GM12878 (cell line): Measurements from ENCODE around the gene TOP1. TPM values are rescaled to one million over a fixed set of nuclear protein-coding genes. Genes with fewer than 3 reads are reported as not detected.

Source experiments
- ATAC-seq: fragments of 200-7000 bp; cut with Tn5 transposase; 3 replicates; pipeline ENCODE4 v1.9.1; 2020; ENCODE audit warnings: mild to moderate bottlenecking, moderate library complexity
- BruUV-seq: library from RNA; stranded (reverse); fragments of 400-500 nt; replicated peaks from 2 replicates; lab custom pipeline; 2021; lab: Mats Ljungman, UMichigan
- CTCF ChIA-PET: fragments of 300-600 bp; sonication (Branson Sonifier 250); formaldehyde crosslinking; extraction: SDS; loops from one replicate; lab custom pipeline; 2021; ENCODE audit warnings: inconsistent platforms; lab: Yijun Ruan, JAX
- POLR2A ChIA-PET: fragments of 350-600 bp; formaldehyde crosslinking; extraction: SDS; loops from one replicate; lab custom pipeline; 2021; ENCODE audit warnings: inconsistent platforms; lab: Charles Lee
- RAD21 ChIA-PET: fragments of 300-600 bp; sonication (Branson Sonifier 250); formaldehyde crosslinking; loops from one replicate; lab custom pipeline; 2023; ENCODE audit warnings: antibody characterized with exemption; ENCODE audit not compliant: unreplicated experiment; lab: Charles Lee
- SMC1A ChIA-PET: fragments of 300-600 bp; sonication (Branson Sonifier 250); formaldehyde crosslinking; loops from one replicate; lab custom pipeline; 2023; ENCODE audit not compliant: unreplicated experiment, uncharacterized antibody; lab: Charles Lee
- DNase-seq: peaks from one replicate; pipeline ENCODE4 v3.0.0-alpha.2; 2011; ENCODE audit warnings: low read depth, low spot score
- FAIRE-seq: peaks from 3 replicates; lab custom pipeline; 2011; peaks lifted over from hg19 to GRCh38; lab: Jason Lieb, UNC
- H2AFZ ChIP-seq: 2 replicates; pipeline ENCODE4 v1.6.0; 2011; ENCODE audit warnings: low read depth, low read length, control low read depth; ENCODE audit not compliant: control insufficient read depth
- H3K27ac ChIP-seq: 2 replicates; pipeline ENCODE4 v1.5.1; 2011; ENCODE audit warnings: control low read depth; ENCODE audit not compliant: control insufficient read depth, insufficient read depth
- H3K27me3 ChIP-seq, 2 experiments: replicated peaks in 1 of 2; 2 replicates each; pipeline versions ENCODE4 v1.6.0 to v1.6.1; 2011; ENCODE audit warnings: low read length in 1 of 2; ENCODE audit not compliant: control insufficient read depth in 2 of 2, insufficient read depth in 2 of 2
- H3K36me3 ChIP-seq, 2 experiments: 2 replicates each; pipeline ENCODE4 v1.5.1; 2011; ENCODE audit warnings: low read length in 1 of 2; ENCODE audit not compliant: control insufficient read depth in 2 of 2, insufficient read depth in 2 of 2
- H3K4me1 ChIP-seq: 2 replicates; pipeline ENCODE4 v1.6.1; 2011; ENCODE audit warnings: mild to moderate bottlenecking, low read length, moderate library complexity, mixed read lengths; ENCODE audit not compliant: control insufficient read depth, insufficient read depth
- H3K4me2 ChIP-seq: 2 replicates; pipeline ENCODE4 v1.6.0; 2011; ENCODE audit warnings: control low read depth; ENCODE audit not compliant: control insufficient read depth, insufficient read depth
- H3K4me3 ChIP-seq: fragments of 200-600 bp; sonication (generic); 2 replicates; pipeline ENCODE4 v1.5.1; 2016
- H3K79me2 ChIP-seq: 2 replicates; pipeline ENCODE4 v1.6.0; 2011; ENCODE audit warnings: low read length; ENCODE audit not compliant: control insufficient read depth, insufficient read depth
- H3K9ac ChIP-seq: 2 replicates; pipeline ENCODE4 v1.8.0; 2011; ENCODE audit warnings: low read length, control low read depth, mixed read lengths; ENCODE audit not compliant: control insufficient read depth, insufficient read depth
- H3K9me3 ChIP-seq: replicated peaks from 3 replicates; pipeline ENCODE4 v1.5.1; 2011; ENCODE audit warnings: mild to moderate bottlenecking, low read length; ENCODE audit not compliant: control insufficient read depth, insufficient read depth
- H4K20me1 ChIP-seq: 2 replicates; pipeline ENCODE4 v1.6.0; 2011; ENCODE audit not compliant: control insufficient read depth, insufficient read depth
- CREM ChIP-seq: IDR thresholded peaks from 2 replicates; pipeline ENCODE4 v1.6.1; 2014; ENCODE audit warnings: antibody characterized with exemption, low read depth
- HDAC6 ChIP-seq: fragments of 200-600 bp; sonication (generic); IDR thresholded peaks from one replicate; pipeline ENCODE4 v1.8.0; 2017; ENCODE audit warnings: antibody characterized with exemption; ENCODE audit not compliant: unreplicated experiment
- NFXL1 ChIP-seq: fragments of 450-650 bp; IDR thresholded peaks from 2 replicates; pipeline ENCODE4 v1.6.1; 2017; ENCODE audit warnings: antibody characterized with exemption, mild to moderate bottlenecking, borderline replicate concordance
- NR2C1 ChIP-seq: fragments of 450-650 bp; IDR thresholded peaks from 2 replicates; pipeline ENCODE4 v1.6.1; 2017; ENCODE audit warnings: antibody characterized with exemption, mild to moderate bottlenecking, moderate library complexity
- SMAD1 ChIP-seq: fragments of 450-650 bp; IDR thresholded peaks from 2 replicates; pipeline ENCODE4 v1.6.1; 2018; ENCODE audit warnings: mild to moderate bottlenecking, low read depth; ENCODE audit not compliant: partially characterized antibody
- YY1 ChIP-seq: IDR thresholded peaks from 2 replicates; pipeline ENCODE4 v1.6.1; 2011; ENCODE audit warnings: low read depth, mild to moderate bottlenecking, low read length
- ZBTB40 ChIP-seq: fragments of 450-650 bp; IDR thresholded peaks from 2 replicates; pipeline ENCODE4 v1.6.1; 2016; ENCODE audit warnings: mild to moderate bottlenecking, moderate library complexity, borderline replicate concordance
- ZNF274 ChIP-seq: IDR thresholded peaks from one replicate; pipeline ENCODE4 v1.8.0; 2011; ENCODE audit not compliant: insufficient read length, insufficient read depth
- WGBS: methylation state at CpG from one replicate; pipeline ENCODE4 v1.1.6; 2016; ENCODE audit warnings: low lambda C conversion rate; ENCODE audit not compliant: insufficient replicate concordance, insufficient coverage; ENCODE audit errors: missing lambda C conversion rate; 5-methylcytosine and 5-hydroxymethylcytosine counted together
- in situ Hi-C: fragments of 300-500 bp; cut with MboI; formaldehyde crosslinking; loops from 9 replicates; pipeline ENCODE4 v1.14.3; 2018; ENCODE audit warnings: mixed read lengths
- intact Hi-C: fragments of 100-400 bp; cut with micrococcal nuclease; formaldehyde crosslinking; loops from one replicate; pipeline ENCODE4 v1.14.2; 2022; ENCODE audit not compliant: unreplicated experiment
- polyA plus RNA-seq, 11 experiments: library from polyadenylated mRNA; depleted of rRNA in 4 of 11; unstranded in 6 of 11; stranded (reverse) in 5 of 11; fragments of >200 nt; fragmentation: Nextera tagmentation in 4 of 11; fragmentation: Illumina TruSeq in 1 of 11; extraction: Ambion mirVana in 4 of 11; extraction: Trizol in 1 of 11; gene quantifications; 1 replicate in 1 of 11; 2 replicates in 10 of 11; pipeline versions ENCODE4 v1.2.1 to v1.2.3, GENCODE V29; 2011 to 2016; ENCODE audit warnings: inconsistent platforms in 2 of 11, missing spikeins in 2 of 11, low read depth in 1 of 11
- total RNA-seq, 4 experiments: library from RNA; depleted of rRNA in 3 of 4; stranded (reverse); fragments of >200 nt in 3 of 4; fragmentation: Illumina TruSeq in 1 of 4; extraction: Trizol in 1 of 4; gene quantifications; 2 replicates each; pipeline versions ENCODE4 v1.2.1 to v1.2.3, GENCODE V29; 2013 to 2021
- TF ChIP-seq, protein P1 (sequence below): fragments of 450-650 bp; conservative IDR thresholded peaks from 2 replicates; pipeline ENCODE4 v1.6.1; 2017; ENCODE audit warnings: mild to moderate bottlenecking, moderate library complexity

TOP1 gene
- total and polyA plus RNA-seq, 10 of the 15 experiments (the other 5 are each of a cell fraction or from before 2014, with no cell fraction given): 21.5 to 128 (median 47.3) TPM

GRCh38 chr20:41110012-41110411 lies 81.4 kb downstream of the TOP1 start (continued):
- TF ChIP-seq NFXL1 (no peak), NR2C1 (no peak), YY1 (no peak), HDAC6 (no peak)
- TF ChIP-seq, all 136 proteins: peak for 0

GRCh38 chr20:41110930-41111577 lies 82.4 kb downstream of the TOP1 start:
- Histone ChIP-seq H4K20me1 (no peaks in the 10 kb centered on the region; the same call in 1 of the 2 replicates), H3K36me3 (peaks cover 19 to 40% of the 10 kb centered on the region in 2 experiments), H3K9me3 (no peaks in the 10 kb centered on the region), H2AFZ (no peak overlapping the region), H3K4me3 (no peak overlapping the region), H3K4me2 (no peak overlapping the region), H3K4me1 (peaks cover 5% of the 10 kb centered on the region; the same call in 1 of the 2 replicates), H3K27me3 (no peaks in the 10 kb centered on the region), H3K27ac (no peak overlapping the region), H3K9ac (no peak overlapping the region), H3K79me2 (no peaks in the 10 kb centered on the region)
- ATAC-seq: peak; percentile 83
- no peak for DNase-seq
- ChIA-PET RAD21 (interaction anchor here (1.0 to 2.6 kb wide), 5 partner anchors 16 to 142 kb away, joined by 3 to 11 read pairs (median 4); no protein-coding TSS in a partner anchor), POLR2A (interaction anchor here (1.2 kb wide), 1 partner anchor 23 kb away, joined by 3 read pairs; no protein-coding TSS in a partner anchor), SMC1A (interaction anchor here (1.0 to 1.9 kb wide), 8 partner anchors 11 to 228 kb away, joined by 3 to 13 read pairs (median 4); no protein-coding TSS in a partner anchor), CTCF (interaction anchor here (1.3 to 2.8 kb wide), 10 partner anchors 11 to 148 kb away, joined by 3 to 13 read pairs (median 6); no protein-coding TSS in a partner anchor)
- intact Hi-C loops (no loop called here), in situ Hi-C loops (no loop called here)
- BruUV-seq: no TSS peak
- 83% methylated on average over 5 of the region's 5 CpGs for WGBS
- TF ChIP-seq, protein P1, sequence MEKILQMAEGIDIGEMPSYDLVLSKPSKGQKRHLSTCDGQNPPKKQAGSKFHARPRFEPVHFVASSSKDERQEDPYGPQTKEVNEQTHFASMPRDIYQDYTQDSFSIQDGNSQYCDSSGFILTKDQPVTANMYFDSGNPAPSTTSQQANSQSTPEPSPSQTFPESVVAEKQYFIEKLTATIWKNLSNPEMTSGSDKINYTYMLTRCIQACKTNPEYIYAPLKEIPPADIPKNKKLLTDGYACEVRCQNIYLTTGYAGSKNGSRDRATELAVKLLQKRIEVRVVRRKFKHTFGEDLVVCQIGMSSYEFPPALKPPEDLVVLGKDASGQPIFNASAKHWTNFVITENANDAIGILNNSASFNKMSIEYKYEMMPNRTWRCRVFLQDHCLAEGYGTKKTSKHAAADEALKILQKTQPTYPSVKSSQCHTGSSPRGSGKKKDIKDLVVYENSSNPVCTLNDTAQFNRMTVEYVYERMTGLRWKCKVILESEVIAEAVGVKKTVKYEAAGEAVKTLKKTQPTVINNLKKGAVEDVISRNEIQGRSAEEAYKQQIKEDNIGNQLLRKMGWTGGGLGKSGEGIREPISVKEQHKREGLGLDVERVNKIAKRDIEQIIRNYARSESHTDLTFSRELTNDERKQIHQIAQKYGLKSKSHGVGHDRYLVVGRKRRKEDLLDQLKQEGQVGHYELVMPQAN: no peak
- TF ChIP-seq CREM: no peak
- no peak for TF ChIP-seq ZBTB40
- TF ChIP-seq SMAD1: no peak
- no peak for TF ChIP-seq ZNF274
- no peak for FAIRE-seq
